CD4-positive, alpha-beta memory T cell (primary cell): Measurements from ENCODE around the gene SLC5A10. TPM values are rescaled to one million over a fixed set of nuclear protein-coding genes. Genes with fewer than 3 reads are reported as not detected.

Experiments used
- CTCF ChIA-PET: fragments of 350-600 bp; sonication (Branson Sonifier 250); formaldehyde crosslinking; loops from one replicate; lab custom pipeline; 2021; ENCODE audit warnings: inconsistent platforms; ENCODE audit not compliant: partially characterized antibody; lab: Charles Lee
- POLR2A ChIA-PET: fragments of 350-600 bp; sonication (Branson Sonifier 250); formaldehyde crosslinking; loops from one replicate; lab custom pipeline; 2021; ENCODE audit not compliant: partially characterized antibody; lab: Charles Lee
- DNase-seq, 5 donors: peaks; one replicate each; pipeline versions ENCODE4 v3.0.0 to v3.0.0-alpha.2; 2020 to 2022; ENCODE audit warnings: mixed read lengths in 1 of 5
- H3K27ac ChIP-seq: one replicate; pipeline ENCODE4 v1.7.0; 2013; ENCODE audit warnings: low read depth, low read length
- H3K27me3 ChIP-seq: 2 replicates; pipeline ENCODE4 v1.7.0; 2013; ENCODE audit warnings: mild to moderate bottlenecking, low read length, moderate library complexity; ENCODE audit not compliant: insufficient read depth
- H3K36me3 ChIP-seq: 2 replicates; pipeline ENCODE4 v1.7.0; 2013; ENCODE audit warnings: mild to moderate bottlenecking, low read length, moderate library complexity; ENCODE audit not compliant: insufficient read depth
- H3K4me1 ChIP-seq: 2 replicates; pipeline ENCODE4 v1.7.0; 2013; ENCODE audit warnings: mild to moderate bottlenecking, low read length, moderate library complexity; ENCODE audit not compliant: insufficient read depth
- H3K4me3 ChIP-seq, 2 donors: one replicate each; pipeline ENCODE4 v1.7.0; 2013; ENCODE audit warnings: low read length in 2 of 2, mild to moderate bottlenecking in 1 of 2
- H3K9me3 ChIP-seq, 2 donors: one replicate each; pipeline ENCODE4 v1.7.0; 2013; ENCODE audit warnings: low read length in 2 of 2, control low read depth in 1 of 2; ENCODE audit not compliant: control insufficient read depth in 1 of 2
- H3K27ac Mint-ChIP-seq, 7 donors: one replicate each; pipeline ENCODE4 v1.8.0; 2020 to 2021; ENCODE audit warnings: mixed read lengths in 7 of 7, mild to moderate bottlenecking in 6 of 7, inconsistent platforms in 3 of 7, moderate library complexity in 3 of 7
- H3K27me3 Mint-ChIP-seq, 2 donors: one replicate each; pipeline ENCODE4 v1.8.0; 2020 to 2021; ENCODE audit warnings: mixed read lengths in 2 of 2
- H3K36me3 Mint-ChIP-seq, 2 donors: one replicate each; pipeline ENCODE4 v1.8.0; 2020 to 2021; ENCODE audit warnings: mixed read lengths in 2 of 2, inconsistent platforms in 1 of 2, mild to moderate bottlenecking in 1 of 2
- H3K4me1 Mint-ChIP-seq, 4 donors: one replicate each; pipeline ENCODE4 v1.8.0; 2020 to 2021; ENCODE audit warnings: mixed read lengths in 4 of 4, mild to moderate bottlenecking in 1 of 4
- H3K4me3 Mint-ChIP-seq, 8 donors: one replicate each; pipeline ENCODE4 v1.8.0; 2020 to 2021; ENCODE audit warnings: mixed read lengths in 8 of 8, mild to moderate bottlenecking in 7 of 8, moderate library complexity in 6 of 8, inconsistent platforms in 3 of 8
- H3K9me3 Mint-ChIP-seq, 8 donors: one replicate each; pipeline ENCODE4 v1.8.0; 2020 to 2021; ENCODE audit warnings: mixed read lengths in 8 of 8, mild to moderate bottlenecking in 5 of 8, inconsistent platforms in 3 of 8, moderate library complexity in 1 of 8
- intact Hi-C: fragments of 100-400 bp; cut with micrococcal nuclease; formaldehyde crosslinking; loops from one replicate; pipeline ENCODE4 v1.15.1; 2023
- polyA plus RNA-seq, 2 donors: library from polyadenylated mRNA; unstranded; fragments of 300-500 nt; fragmentation: Illumina TruSeq; gene quantifications; one replicate each; pipeline ENCODE4 v1.2.3, GENCODE V29; 2021
- total RNA-seq, 2 experiments: library from RNA; stranded (reverse); gene quantifications; one replicate each; pipeline ENCODE4 v1.2.3, GENCODE V29; 2021

Gene SLC5A10
- total and polyA plus RNA-seq, 4 experiments from 2014 or later, result 0.10 to 0.11 TPM; not detected in 2

GRCh38 chr17:18963126-18964017, 11.4 kb downstream of the SLC5A10 start:
- H3K9me3 ChIP-seq, result no peaks in the 10 kb centered on the region
- no peaks in the 10 kb centered on the region for H3K27me3 Mint-ChIP-seq
- H3K27ac Mint-ChIP-seq, result no peak overlapping the region
- H3K36me3 Mint-ChIP-seq, result no peaks in the 10 kb centered on the region
- no peaks in the 10 kb centered on the region for H3K9me3 Mint-ChIP-seq
- H3K4me1 Mint-ChIP-seq, result peaks cover 6 to 33% (median 9%) of the 10 kb centered on the region in 4 donors
- H3K4me1 ChIP-seq, result peaks cover 12% of the 10 kb centered on the region
- H3K4me3 ChIP-seq, result no peak overlapping the region
- no peaks in the 10 kb centered on the region for H3K36me3 ChIP-seq
- intact Hi-C loops, result no loop called here
- no peaks in the 10 kb centered on the region for H3K27me3 ChIP-seq
- no peak overlapping the region for H3K4me3 Mint-ChIP-seq
- ChIA-PET CTCF (interaction anchor here (1.1 to 4.6 kb wide), 2 partner anchors 40 to 111 kb away, joined by 3 to 35 read pairs; partner anchors contain the start of gene FAM83G), POLR2A (no interaction called here)
- no peak for DNase-seq
- no peak overlapping the region for H3K27ac ChIP-seq

GRCh38 chr17:18964018-18964351, 12.0 kb downstream of the SLC5A10 start:
- Mint-ChIP-seq H3K27ac (peak overlapping the region in 1 of 7 donors; percentile 31), H3K4me3 (no peak overlapping the region), H3K4me1 (peaks cover 6 to 27% (median 7%) of the 10 kb centered on the region in 4 donors), H3K9me3 (no peaks in the 10 kb centered on the region), H3K36me3 (no peaks in the 10 kb centered on the region), H3K27me3 (no peaks in the 10 kb centered on the region)
- peaks cover 12% of the 10 kb centered on the region for H3K4me1 ChIP-seq
- H3K27ac ChIP-seq, result no peak overlapping the region
- CTCF ChIA-PET, result no interaction called here
- no peaks in the 10 kb centered on the region for H3K36me3 ChIP-seq
- intact Hi-C loops, result no loop called here
- DNase-seq, result no peak
- H3K27me3 ChIP-seq, result no peaks in the 10 kb centered on the region
- no peak overlapping the region for H3K4me3 ChIP-seq
- no peaks in the 10 kb centered on the region for H3K9me3 ChIP-seq
- POLR2A ChIA-PET, result no interaction called here

- Mint-ChIP-seq H3K27me3 (no peaks in the 10 kb centered on the region), H3K4me1 (peaks cover 8 to 29% (median 11%) of the 10 kb centered on the region in 4 donors), H3K9me3 (no peaks in the 10 kb centered on the region), H3K36me3 (no peaks in the 10 kb centered on the region), H3K4me3 (no peak overlapping the region), H3K27ac (peak overlapping the region in 1 of 7 donors; percentile 31)
- H3K27me3 ChIP-seq, result no peaks in the 10 kb centered on the region
- DNase-seq, result no peak
- peaks cover 12% of the 10 kb centered on the region for H3K4me1 ChIP-seq
- ChIA-PET POLR2A (no interaction called here), CTCF (interaction anchor here (0.6 kb wide), 1 partner anchor 146 kb away, joined by 3 read pairs; no protein-coding TSS in a partner anchor)
- no peak overlapping the region for H3K27ac ChIP-seq
- H3K9me3 ChIP-seq, result no peaks in the 10 kb centered on the region
- H3K36me3 ChIP-seq, result no peaks in the 10 kb centered on the region
- H3K4me3 ChIP-seq, result no peak overlapping the region
- intact Hi-C loops, result no loop called here
Observed at GRCh38 chr17:18964550-18964949, 12.6 kb downstream of the SLC5A10 start.

- intact Hi-C loops, result no loop called here
- no peak overlapping the region for H3K4me3 Mint-ChIP-seq
- ChIA-PET CTCF (interaction anchor here (1.2 kb wide), 1 partner anchor 10 kb away, joined by 4 read pairs; no protein-coding TSS in a partner anchor), POLR2A (no interaction called here)
- no peaks in the 10 kb centered on the region for H3K9me3 ChIP-seq
- H3K27me3 ChIP-seq, result no peaks in the 10 kb centered on the region
- no peak overlapping the region for H3K27ac ChIP-seq
- no peaks in the 10 kb centered on the region for H3K27me3 Mint-ChIP-seq
- peak overlapping the region in 4 of 7 donors; percentile 30 to 84 (median 77) for H3K27ac Mint-ChIP-seq
- H3K36me3 Mint-ChIP-seq, result peaks cover 3% of the 10 kb centered on the region in 2 donors
- H3K4me1 Mint-ChIP-seq, result peaks cover 9 to 30% (median 15%) of the 10 kb centered on the region in 4 donors
- no peak overlapping the region for H3K4me3 ChIP-seq
- peaks cover 14% of the 10 kb centered on the region for H3K4me1 ChIP-seq
- H3K36me3 ChIP-seq, result no peaks in the 10 kb centered on the region
- no peak for DNase-seq
- no peaks in the 10 kb centered on the region for H3K9me3 Mint-ChIP-seq
Observed at GRCh38 chr17:18965530-18966236, 13.7 kb downstream of the SLC5A10 start.

GRCh38 chr17:18966831-18967624, 15.1 kb downstream of the SLC5A10 start:
- H3K36me3 ChIP-seq, result no peaks in the 10 kb centered on the region
- H3K9me3 ChIP-seq, result no peaks in the 10 kb centered on the region
- intact Hi-C loops, result no loop called here
- Mint-ChIP-seq H3K4me3 (no peak overlapping the region), H3K27ac (peak overlapping the region in 3 of 7 donors; percentile 7 to 52 (median 27)), H3K9me3 (no peaks in the 10 kb centered on the region), H3K36me3 (peaks cover 3% of the 10 kb centered on the region in 2 donors), H3K4me1 (peaks cover 5 to 18% (median 12%) of the 10 kb centered on the region in 4 donors), H3K27me3 (no peaks in the 10 kb centered on the region)
- DNase-seq, result no peak
- ChIA-PET POLR2A (no interaction called here), CTCF (interaction anchor here (1.2 kb wide), 1 partner anchor 11 kb away, joined by 4 read pairs; no protein-coding TSS in a partner anchor)
- H3K4me1 ChIP-seq, result peaks cover 4% of the 10 kb centered on the region
- H3K4me3 ChIP-seq, result no peak overlapping the region
- H3K27me3 ChIP-seq, result no peaks in the 10 kb centered on the region
- H3K27ac ChIP-seq, result no peak overlapping the region

- no peaks in the 10 kb centered on the region for H3K36me3 ChIP-seq
- intact Hi-C loops, result no loop called here
- DNase-seq, result no peak
- ChIA-PET POLR2A (no interaction called here), CTCF (no interaction called here)
- no peak overlapping the region for H3K4me3 ChIP-seq
- H3K4me1 ChIP-seq, result peaks cover 4% of the 10 kb centered on the region
- Mint-ChIP-seq H3K4me3 (no peak overlapping the region), H3K27ac (peak overlapping the region in 2 of 7 donors; percentile 37 to 68), H3K4me1 (peaks cover 5 to 14% (median 12%) of the 10 kb centered on the region in 4 donors), H3K36me3 (peaks cover 3% of the 10 kb centered on the region in 2 donors), H3K27me3 (no peaks in the 10 kb centered on the region), H3K9me3 (no peaks in the 10 kb centered on the region)
- no peak overlapping the region for H3K27ac ChIP-seq
- H3K27me3 ChIP-seq, result no peaks in the 10 kb centered on the region
- no peaks in the 10 kb centered on the region for H3K9me3 ChIP-seq
Observed at GRCh38 chr17:18967916-18968315, 16.0 kb downstream of the SLC5A10 start.
